HG03460 (cell line): ENCODE results near the gene TMEM50B.
"Not testable (repeated sequence)": the region's sequence is repeated elsewhere in the genome, so short reads cannot be mapped to it uniquely, and the experiment has no call there.

Experiments used
- ATAC-seq: cut with Tn5 transposase; IDR thresholded peaks from one replicate; pipeline ENCODE4 v1.9.1; 2021; ENCODE audit not compliant: unreplicated experiment

The TMEM50B gene

DNA sequence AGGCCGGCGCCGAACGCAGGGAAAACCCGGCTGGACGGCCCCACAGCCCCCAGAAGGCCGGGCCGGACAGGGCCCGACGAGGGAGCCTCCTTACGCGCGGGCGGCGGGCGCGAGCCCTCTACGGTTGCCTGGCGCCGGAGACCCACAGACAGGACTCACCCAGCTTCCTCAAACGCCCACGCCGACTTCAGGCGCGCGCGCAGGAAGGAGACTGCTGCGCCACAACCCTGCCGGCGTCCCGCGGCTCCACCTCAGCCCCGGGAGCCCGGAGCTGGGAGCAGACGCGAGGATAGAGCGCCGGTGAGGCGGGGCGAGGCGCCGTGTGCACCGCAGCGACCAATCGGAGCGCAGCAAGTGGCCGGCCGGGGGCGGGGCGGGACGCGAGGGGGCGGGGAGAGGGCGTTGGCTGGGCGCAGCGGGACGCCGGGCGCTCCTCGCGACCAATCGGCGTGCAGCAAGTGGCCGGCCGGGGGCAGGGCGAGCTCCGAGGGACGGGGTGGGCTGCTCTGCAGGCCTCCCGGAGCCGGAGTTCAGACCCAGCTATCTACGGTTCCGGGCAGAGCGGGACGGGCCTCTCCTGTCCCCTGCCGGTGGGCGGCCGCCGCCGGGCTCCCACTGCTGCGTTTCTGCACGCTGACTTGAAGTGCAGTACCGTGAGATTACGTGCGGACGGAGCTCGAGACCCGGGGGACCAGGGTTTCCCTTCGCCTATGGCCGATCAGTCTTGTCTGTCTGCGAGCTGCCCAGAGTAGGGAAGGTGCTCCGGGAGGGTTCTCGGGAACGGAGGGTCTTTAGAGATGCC lies at the start of gene TMEM50B:
TSS of gene TMEM50B (minus strand) at position 296 of the 802 bp plus-strand sequence. CDS start 11,089 bp downstream, outside the sequence.
- peak; percentile 87 for ATAC-seq

DNA sequence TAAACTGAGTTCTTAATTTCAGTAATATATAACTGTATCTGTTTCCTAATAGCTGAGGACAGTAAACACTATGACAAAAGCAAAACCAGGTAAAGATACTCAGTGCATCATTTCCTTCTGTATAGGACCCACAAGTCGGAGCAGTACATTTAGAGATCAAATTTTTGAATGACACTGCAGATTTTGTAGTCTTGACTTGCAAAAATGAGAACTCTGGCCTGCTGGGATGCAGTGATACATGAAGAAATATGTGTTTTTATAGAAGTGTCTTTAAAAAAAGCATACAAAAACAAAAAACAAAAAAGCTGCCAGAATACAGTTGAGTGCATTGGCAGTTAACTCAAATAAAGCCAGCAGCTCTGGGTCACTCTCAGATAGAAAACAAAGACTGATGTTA lies 43.2 kb upstream of the TMEM50B start:
- ATAC-seq, result no peak

- ATAC-seq, result no peak
Observed at GRCh38 chr21:33522297-33522952, 42.7 kb upstream of the TMEM50B start.

GRCh38 chr21:33518899-33519298 lies 39.1 kb upstream of the TMEM50B start:
- no peak for ATAC-seq

GRCh38 chr21:33514229-33514628 lies 34.5 kb upstream of the TMEM50B start:
- ATAC-seq, result no peak

DNA sequence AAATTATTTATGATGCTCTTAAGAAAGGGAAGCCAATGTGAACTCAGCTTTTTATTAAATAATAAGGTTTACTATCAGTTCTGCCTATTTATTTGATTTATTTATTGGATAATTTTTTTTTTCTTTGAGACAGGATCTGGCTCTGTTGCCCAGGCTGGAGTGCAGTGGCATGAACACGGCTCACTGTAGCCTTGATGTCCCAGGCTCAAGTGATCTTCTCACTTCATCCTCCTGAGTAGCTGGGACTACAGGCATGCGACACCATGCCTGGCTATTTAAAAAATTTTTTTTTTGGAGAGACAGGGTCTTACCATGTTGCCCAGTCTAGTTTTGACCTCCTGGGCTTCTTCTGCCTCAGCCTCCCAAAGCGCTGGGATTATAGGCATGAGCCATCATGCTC lies 32.7 kb upstream of the TMEM50B start:
- no peak for ATAC-seq

DNA sequence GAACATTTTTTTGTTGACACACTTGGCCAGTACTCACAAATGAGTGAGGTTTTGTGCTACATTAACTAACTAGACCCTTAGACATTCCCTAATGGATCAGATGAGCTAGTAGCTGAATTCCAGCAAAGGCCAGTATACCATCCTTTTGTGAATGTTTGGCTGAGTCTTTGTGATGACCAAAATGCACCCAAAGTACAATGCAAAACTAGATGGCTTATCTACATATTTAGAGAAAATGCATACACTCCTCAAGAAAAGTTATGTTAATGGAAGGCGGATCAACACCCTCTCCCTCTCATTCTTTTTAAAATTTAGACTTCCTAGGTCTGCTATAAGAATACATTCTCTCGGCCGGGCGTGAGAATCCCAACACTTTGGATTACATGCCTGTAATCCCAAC lies 31.9 kb upstream of the TMEM50B start:
- ATAC-seq, result no peak

DNA sequence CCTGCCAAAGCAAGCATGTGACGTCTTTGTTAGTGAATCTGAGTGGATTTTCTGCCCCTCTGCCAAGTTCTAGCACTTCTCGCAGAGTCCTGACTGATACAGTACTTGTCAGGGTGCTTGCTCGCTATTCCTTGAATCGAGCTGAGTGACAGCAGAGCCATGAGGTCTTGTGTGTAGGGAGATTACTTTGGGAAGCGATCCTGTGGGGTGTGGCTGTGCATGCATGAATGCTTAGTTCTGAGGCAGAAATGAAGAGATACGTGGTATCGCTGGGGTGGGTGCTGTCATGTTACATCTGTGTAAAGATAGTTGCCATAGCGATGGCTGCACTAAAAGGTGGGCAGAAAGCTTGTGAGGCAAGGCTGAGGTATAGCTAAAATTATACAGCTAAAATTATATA lies 31.1 kb upstream of the TMEM50B start:
- ATAC-seq, result no peak

DNA sequence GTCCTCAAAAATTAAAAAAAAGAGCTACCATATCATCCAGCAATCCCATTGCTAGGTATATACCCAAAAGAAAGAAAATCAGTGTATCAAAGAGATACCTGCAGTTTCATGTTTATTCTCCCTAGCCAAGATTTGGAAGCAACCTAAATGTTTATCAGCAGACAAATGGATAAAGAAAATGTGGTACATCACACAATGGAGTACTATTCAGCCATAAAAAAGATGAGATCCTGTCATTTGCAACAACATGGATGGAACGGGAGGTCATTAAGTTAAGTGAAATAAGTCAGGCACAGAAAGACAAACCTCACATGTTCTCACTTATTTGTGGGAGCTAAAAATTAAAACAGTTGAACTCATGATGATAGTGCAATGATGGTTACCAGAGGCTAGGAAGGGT lies 27.2 kb upstream of the TMEM50B start:
- ATAC-seq, result not testable (repeated sequence)

DNA sequence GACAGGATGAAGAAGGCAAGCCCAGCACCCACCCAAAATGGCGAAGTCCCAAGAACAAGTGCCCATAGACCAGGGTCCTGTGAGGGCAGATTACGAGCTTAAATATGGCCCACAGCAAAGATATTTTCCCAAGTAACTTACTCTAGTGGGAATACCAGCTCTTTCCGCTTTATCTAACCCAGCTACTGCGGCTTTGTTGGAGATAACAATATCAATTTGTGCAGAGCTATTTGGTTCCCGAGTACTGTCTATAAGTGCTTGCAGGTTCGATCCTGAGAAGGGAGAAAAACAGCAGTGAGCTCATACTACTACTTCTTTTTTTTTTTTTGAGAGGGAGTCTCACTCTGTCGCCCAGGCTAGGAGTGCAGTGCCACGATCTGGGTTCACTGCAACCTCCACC lies 26.1 kb upstream of the TMEM50B start:
- ATAC-seq, result no peak

DNA sequence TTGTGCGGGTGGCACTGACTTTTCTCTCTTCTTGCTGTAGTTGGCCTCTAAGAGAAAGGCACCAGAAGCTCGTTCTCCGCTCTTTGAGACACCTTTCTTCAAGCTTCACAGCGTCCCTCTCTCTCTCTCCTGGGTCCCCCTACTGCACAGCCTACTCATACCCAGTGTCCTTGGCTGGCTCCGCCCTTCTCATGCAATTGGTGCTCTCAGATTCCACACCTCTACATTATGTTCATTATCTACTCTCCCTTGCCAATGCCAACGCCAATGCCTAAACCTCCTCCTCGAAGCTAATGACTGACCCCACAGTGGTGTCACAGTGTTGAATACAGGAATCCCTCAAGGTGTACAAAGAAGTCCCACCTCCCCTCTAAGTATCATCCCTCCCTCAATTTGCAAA lies 16.6 kb upstream of the TMEM50B start:
- ATAC-seq, result no peak

DNA sequence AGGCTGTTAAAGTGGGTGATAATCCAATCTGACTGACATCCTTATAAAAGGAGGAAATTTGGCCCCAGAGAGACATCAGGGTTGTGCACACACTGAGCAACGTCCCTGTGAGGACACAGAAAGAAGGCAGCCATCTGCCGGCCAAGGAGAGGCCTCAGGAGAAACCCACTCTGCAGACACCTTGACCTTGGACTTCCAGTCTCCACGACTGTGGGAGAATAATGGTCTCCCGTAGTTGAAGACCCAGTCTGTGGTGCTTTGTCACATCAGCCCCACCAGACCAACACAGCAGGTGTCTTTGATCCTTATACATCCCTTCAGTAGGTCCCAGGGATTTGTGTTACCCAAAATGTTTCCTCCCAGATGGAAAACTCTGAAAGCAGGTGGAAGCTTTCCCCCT lies 16.0 kb upstream of the TMEM50B start:
- no peak for ATAC-seq

DNA sequence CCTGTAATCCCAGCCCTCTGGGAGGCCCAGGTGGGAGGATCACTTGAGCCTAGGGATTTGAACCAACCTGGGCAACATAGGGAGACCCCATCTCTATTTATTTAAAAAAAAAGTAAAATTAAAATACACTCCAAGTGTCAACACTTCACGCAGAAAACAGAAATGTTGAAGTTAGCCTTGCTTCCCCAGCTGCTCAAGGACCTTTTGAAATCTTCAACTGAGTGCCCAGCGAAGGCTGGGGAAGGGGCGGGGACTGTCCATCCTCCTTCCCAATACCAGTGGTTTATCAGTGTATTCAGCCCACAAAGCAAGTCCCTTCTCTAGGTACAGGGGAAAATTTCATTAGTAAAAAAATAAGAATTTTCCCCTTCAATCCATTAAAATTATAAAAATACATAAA lies 14.0 kb upstream of the TMEM50B start:
- no peak for ATAC-seq

- ATAC-seq, result no peak
Observed at GRCh38 chr21:33492571-33492970, 12.8 kb upstream of the TMEM50B start.

GRCh38 chr21:33491373-33492102 lies 11.8 kb upstream of the TMEM50B start, which contains the start of gene DNAJC28:
TSS of gene DNAJC28 (minus strand) at chr21:33491716. CDS start at chr21:33489393, 2,323 bp downstream.
- peak; percentile 95 for ATAC-seq

GRCh38 chr21:33490991-33491372 lies 11.2 kb upstream of the TMEM50B start:
- no peak for ATAC-seq

- no peak for ATAC-seq
Observed at GRCh38 chr21:33488936-33489335, 9.2 kb upstream of the TMEM50B start.

DNA sequence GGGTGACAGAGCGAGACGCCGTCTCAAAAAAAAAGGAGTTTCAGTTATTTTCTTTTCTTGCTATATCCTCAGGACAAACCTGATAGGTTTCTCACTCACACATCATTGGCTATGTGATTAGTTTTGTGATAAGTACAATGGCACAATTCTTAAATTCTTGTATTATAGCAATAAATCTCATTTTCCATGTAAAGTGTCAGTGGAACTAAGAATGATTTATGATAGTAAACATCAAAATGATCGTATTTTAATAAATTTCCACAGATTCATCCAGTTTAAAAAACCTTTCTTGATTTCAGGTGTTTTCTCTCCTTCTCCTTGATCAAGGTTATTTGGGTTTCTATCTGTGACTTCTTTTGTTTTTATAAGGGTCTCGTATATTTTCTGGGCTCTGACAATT lies 8.2 kb upstream of the TMEM50B start:
- no peak for ATAC-seq

- ATAC-seq, result no peak
Observed at GRCh38 chr21:33481314-33481943, 1.7 kb upstream of the TMEM50B start.

DNA sequence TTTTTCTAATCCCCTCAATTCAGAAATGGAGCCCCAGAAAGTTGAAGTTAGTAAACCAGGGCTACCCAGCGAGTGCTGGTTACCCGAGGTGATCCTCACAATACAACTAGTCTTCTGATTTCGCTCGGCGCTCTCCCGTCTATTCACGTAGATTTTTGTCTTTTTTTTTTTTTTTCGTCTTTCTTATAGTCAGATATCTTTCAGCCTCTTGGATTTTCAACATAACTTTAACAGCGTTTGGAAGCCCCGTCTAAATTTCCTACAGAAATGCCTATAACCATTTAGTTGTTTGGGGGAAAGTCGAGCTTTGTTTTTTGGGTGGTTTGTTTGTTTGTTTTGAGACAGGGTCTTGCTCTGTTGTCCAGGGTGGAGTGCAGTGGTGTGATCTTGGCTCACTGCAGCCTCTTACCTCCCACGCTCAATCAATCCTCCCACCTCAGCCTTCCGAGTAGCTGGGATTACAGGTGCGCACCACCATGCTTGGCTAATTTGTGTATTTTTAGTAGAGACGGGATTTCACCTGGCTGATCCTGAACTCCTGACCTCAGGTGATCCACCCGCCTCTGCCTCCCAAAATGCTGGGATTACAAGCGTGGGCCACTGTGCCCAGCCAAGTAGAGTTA lies 818 bp upstream of the TMEM50B start:
- ATAC-seq, result no peak
